ENCODE measurements around the gene PRKCH. TPM values are rescaled to one million over a fixed set of nuclear protein-coding genes. Genes with fewer than 3 reads are reported as not detected.
A peak's percentile ranks its signal among the peaks of the same experiment; 100 is the strongest.

Gene PRKCH
- total RNA-seq (10 to 100 TPM; 35.2 to 48.8 TPM), polyA plus RNA-seq (ENCODE audit: insufficient read length in 6 of 6) (10 to 100 TPM; 37.9 to 47.2 (median 43.1) TPM)
- long read RNA-seq, donor 1, transcript PRKCH-201 (14 exons, 3,582 nt) = major isoform, 7 of 125 reads
- long read RNA-seq, donor 1, partial matches to known transcripts = 118 of 125 reads
- long read RNA-seq, donor 1, other reads (novel, unspliced or antisense) = 0 of 125 reads
- long read RNA-seq, donor 2, transcript PRKCH-201 (14 exons, 3,582 nt) = major isoform, 6 of 6 reads
- long read RNA-seq, donor 2, partial matches to known transcripts = 0 of 6 reads
- long read RNA-seq, donor 2, other reads (novel, unspliced or antisense) = 0 of 6 reads
- long read RNA-seq, donor 3, transcript PRKCH-201 (14 exons, 3,582 nt) = major isoform, 9 of 9 reads
- long read RNA-seq, donor 3, partial matches to known transcripts = 0 of 9 reads
- long read RNA-seq, donor 3, other reads (novel, unspliced or antisense) = 0 of 9 reads
- long read RNA-seq, donor 4, transcript PRKCH-201 (14 exons, 3,582 nt) = major isoform, 5 of 7 reads
- long read RNA-seq, donor 4, partial matches to known transcripts = 2 of 7 reads
- long read RNA-seq, donor 4, other reads (novel, unspliced or antisense) = 0 of 7 reads
- long read RNA-seq, donor 5, partial matches to known transcripts = 0 of 3 reads
- long read RNA-seq, donor 5, other reads (novel, unspliced or antisense) = 0 of 3 reads
- long read RNA-seq, donor 6, transcript PRKCH-201 (14 exons, 3,582 nt) = major isoform, 7 of 7 reads
- long read RNA-seq, donor 6, partial matches to known transcripts = 0 of 7 reads
- long read RNA-seq, donor 6, other reads (novel, unspliced or antisense) = 0 of 7 reads
- long read RNA-seq, donor 7, transcript PRKCH-201 (14 exons, 3,582 nt) = major isoform, 7 of 7 reads
- long read RNA-seq, donor 7, partial matches to known transcripts = 0 of 7 reads
- long read RNA-seq, donor 7, other reads (novel, unspliced or antisense) = 0 of 7 reads
- long read RNA-seq, donor 8, transcript PRKCH-201 (14 exons, 3,582 nt) = major isoform, 8 of 8 reads
- long read RNA-seq, donor 8, partial matches to known transcripts = 0 of 8 reads
- long read RNA-seq, donor 8, other reads (novel, unspliced or antisense) = 0 of 8 reads
- long read RNA-seq, donor 9 = 0 reads
- long read RNA-seq, donor 10, partial matches to known transcripts = 0 of 7 reads
- long read RNA-seq, donor 10, other reads (novel, unspliced or antisense) = 6 of 7 reads
- long read RNA-seq, donor 11, partial matches to known transcripts = 0 of 3 reads
- long read RNA-seq, donor 11, other reads (novel, unspliced or antisense) = 0 of 3 reads
- long read RNA-seq, donor 12, transcript PRKCH-201 (14 exons, 3,582 nt) = major isoform, 7 of 7 reads
- long read RNA-seq, donor 12, partial matches to known transcripts = 0 of 7 reads
- long read RNA-seq, donor 12, other reads (novel, unspliced or antisense) = 0 of 7 reads

DNA sequence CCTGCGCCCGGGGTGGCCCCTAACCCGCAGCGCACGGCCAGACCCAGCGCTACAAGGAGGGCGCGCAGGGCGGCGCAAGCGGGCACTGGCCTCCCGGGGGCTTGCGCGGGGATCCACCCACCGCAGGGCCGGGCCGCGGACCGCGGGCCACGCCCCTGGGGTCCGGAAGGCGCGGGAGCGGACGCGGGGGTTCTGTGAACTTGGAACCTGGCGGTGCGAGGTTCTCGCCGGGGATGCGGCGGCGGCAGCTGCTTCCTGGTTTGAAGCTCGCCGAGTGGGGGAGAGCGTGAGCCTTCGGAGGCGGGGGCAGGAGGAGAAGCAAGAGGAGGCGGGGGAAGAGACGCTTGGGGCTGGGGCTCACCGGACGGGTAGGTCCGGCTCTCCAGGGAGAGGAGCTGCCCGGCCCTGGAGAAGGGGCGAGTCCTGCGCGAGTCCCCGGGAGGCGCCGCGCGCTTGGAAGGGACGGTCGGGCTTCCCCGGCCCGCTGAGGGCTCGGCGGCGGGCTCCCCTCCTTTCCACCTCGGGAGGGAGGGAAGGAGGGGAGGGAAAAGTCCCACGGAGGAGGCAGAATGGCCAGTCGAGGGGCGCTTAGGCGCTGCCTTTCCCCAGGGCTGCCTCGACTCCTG is at the start of gene PRKCH:
PRKCH (plus strand) TSS at position 195 of the 626 bp plus-strand sequence. CDS start 523 bp downstream, outside the sequence.
- peaks cover 3 to 16% of the 10 kb centered on the region in 2 donors for H3K4me1 ChIP-seq
- ATAC-seq (peak; percentile 87), DNase-seq (peak; percentile 44 to 94 (median 82))
- H3K36me3 ChIP-seq = no peaks in the 10 kb centered on the region
- H3K27me3 ChIP-seq = peaks cover 0 to 25% of the 10 kb centered on the region in 2 donors
- H3K27ac ChIP-seq = peak within 1 kb of the TSS; percentile 66 to 85
- H3K4me3 ChIP-seq = peak within 1 kb of the TSS; percentile 65 to 72
- intact Hi-C loops (cut with DNase I) = loop anchor here in 1 of 2 donors (10.0 kb wide), 1 partner anchor 113 kb away; no protein-coding TSS in a partner anchor
- H3K9me3 ChIP-seq = no peaks in the 10 kb centered on the region
- TF ChIP-seq, protein P1, sequence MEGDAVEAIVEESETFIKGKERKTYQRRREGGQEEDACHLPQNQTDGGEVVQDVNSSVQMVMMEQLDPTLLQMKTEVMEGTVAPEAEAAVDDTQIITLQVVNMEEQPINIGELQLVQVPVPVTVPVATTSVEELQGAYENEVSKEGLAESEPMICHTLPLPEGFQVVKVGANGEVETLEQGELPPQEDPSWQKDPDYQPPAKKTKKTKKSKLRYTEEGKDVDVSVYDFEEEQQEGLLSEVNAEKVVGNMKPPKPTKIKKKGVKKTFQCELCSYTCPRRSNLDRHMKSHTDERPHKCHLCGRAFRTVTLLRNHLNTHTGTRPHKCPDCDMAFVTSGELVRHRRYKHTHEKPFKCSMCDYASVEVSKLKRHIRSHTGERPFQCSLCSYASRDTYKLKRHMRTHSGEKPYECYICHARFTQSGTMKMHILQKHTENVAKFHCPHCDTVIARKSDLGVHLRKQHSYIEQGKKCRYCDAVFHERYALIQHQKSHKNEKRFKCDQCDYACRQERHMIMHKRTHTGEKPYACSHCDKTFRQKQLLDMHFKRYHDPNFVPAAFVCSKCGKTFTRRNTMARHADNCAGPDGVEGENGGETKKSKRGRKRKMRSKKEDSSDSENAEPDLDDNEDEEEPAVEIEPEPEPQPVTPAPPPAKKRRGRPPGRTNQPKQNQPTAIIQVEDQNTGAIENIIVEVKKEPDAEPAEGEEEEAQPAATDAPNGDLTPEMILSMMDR (IDR thresholded peaks at IDR 0.05) = no peak

DNA sequence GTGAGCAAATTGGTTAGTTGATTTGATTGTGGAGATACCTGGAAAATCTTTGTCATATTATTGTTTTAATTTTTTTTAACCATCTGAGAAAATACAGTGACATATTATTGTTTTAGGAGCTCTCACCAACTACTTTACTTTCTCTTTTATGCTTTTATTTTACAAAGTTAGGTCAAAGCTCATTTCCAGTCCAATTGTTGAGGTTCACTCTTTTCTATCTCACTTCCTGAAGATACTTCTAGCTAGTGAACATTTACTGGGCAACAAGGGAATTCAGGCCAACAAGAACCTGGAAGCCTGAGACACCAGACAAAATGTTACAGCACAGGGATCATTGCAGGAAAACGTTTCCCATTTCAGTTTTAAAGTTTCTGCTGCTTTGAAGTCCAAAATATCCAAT is 44.1 kb upstream of the PRKCH start:
- no peaks in the 10 kb centered on the region for H3K9me3 ChIP-seq
- H3K27ac ChIP-seq = no peak overlapping the region
- no peak for DNase-seq
- peaks cover 2 to 40% of the 10 kb centered on the region in 2 donors for H3K27me3 ChIP-seq
- no peak overlapping the region for H3K4me3 ChIP-seq
- ATAC-seq = no peak
- TF ChIP-seq, protein P1 (IDR thresholded peaks at IDR 0.05) = no peak
- no peaks in the 10 kb centered on the region for H3K36me3 ChIP-seq
- peaks cover 0 to 21% of the 10 kb centered on the region in 2 donors for H3K4me1 ChIP-seq
- intact Hi-C loops (cut with DNase I) = no loop called here

DNA sequence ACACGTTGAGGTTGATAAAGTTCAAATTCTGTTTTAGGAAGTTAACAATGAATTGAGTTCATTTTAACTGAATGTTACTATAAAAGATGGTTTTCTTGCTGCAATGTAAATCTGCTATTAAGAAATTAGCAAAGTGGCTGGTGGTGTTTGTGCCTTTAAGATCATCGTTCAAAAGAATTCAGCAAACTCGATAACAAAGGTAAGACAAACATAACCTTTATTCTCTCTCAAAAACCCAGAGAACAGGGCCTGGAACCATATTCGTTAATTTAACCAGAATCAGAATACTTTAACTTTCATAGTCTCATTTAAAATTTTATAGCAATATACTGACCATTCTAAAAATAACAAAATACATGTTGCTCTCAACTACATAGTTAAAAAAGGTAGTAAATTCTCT is 43.6 kb upstream of the PRKCH start:
- Histone ChIP-seq H3K27me3 (peaks cover 2 to 45% of the 10 kb centered on the region in 2 donors), H3K9me3 (no peaks in the 10 kb centered on the region), H3K27ac (no peak overlapping the region), H3K4me3 (peak overlapping the region in 1 of 2 donors; percentile 4), H3K4me1 (peaks cover 0 to 21% of the 10 kb centered on the region in 2 donors), H3K36me3 (no peaks in the 10 kb centered on the region)
- DNase-seq (no peak), ATAC-seq (no peak)
- intact Hi-C loops (cut with DNase I) = no loop called here
- TF ChIP-seq, protein P1 (IDR thresholded peaks at IDR 0.05) = no peak

DNA sequence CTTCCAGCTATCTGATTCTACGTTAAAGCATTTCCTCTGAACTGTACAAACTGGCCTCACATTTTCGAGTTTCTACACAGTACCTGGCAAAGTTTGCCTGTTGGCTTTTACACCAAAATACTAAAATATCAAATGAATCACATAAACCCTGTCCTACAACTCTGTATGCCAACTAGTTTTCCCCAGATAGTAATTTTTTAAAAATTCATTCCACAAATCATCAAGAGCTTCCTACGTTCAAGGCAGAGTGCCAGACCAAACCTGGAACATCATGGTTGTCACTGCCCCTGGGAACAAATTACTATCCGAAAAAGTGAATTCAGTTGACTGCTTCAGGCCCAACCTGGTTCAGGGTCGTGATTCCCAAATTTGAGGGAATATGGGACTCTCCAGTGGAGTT is 42.3 kb upstream of the PRKCH start:
- peaks cover 0 to 21% of the 10 kb centered on the region in 2 donors for H3K4me1 ChIP-seq
- DNase-seq (no peak), ATAC-seq (no peak)
- peak overlapping the region; percentile 55 to 67 for H3K4me3 ChIP-seq
- no peaks in the 10 kb centered on the region for H3K9me3 ChIP-seq
- H3K36me3 ChIP-seq = no peaks in the 10 kb centered on the region
- intact Hi-C loops (cut with DNase I) = no loop called here
- TF ChIP-seq, protein P1 (IDR thresholded peaks at IDR 0.05) = no peak
- H3K27me3 ChIP-seq = peaks cover 2 to 42% of the 10 kb centered on the region in 2 donors
- peak overlapping the region in 1 of 2 donors; percentile 18 for H3K27ac ChIP-seq
